Hepatocyte (in vitro differentiated cells): ENCODE measurements around the gene TGFB1. TPM values are rescaled to one million over a fixed set of nuclear protein-coding genes. Genes with fewer than 3 reads are reported as not detected.

ENCODE experiments used
- DNase-seq: peaks from one replicate; pipeline ENCODE4 v3.0.0-alpha.2; 2016; ENCODE audit warnings: low spot score
- H2AFZ ChIP-seq: fragments of 200-600 bp; sonication (generic); 2 replicates; pipeline ENCODE4 v1.6.0; 2016; ENCODE audit warnings: antibody characterized with exemption, mild to moderate bottlenecking
- H3K27ac ChIP-seq: fragments of 200-600 bp; sonication (generic); 2 replicates; pipeline ENCODE4 v1.5.1; 2016; ENCODE audit warnings: mild to moderate bottlenecking
- H3K27me3 ChIP-seq: fragments of 200-600 bp; sonication (generic); 2 replicates; pipeline ENCODE4 v1.6.1; 2016
- H3K36me3 ChIP-seq: fragments of 200-600 bp; sonication (generic); replicated peaks from 2 replicates; pipeline ENCODE4 v1.5.1; 2016; ENCODE audit warnings: low read depth; ENCODE audit not compliant: insufficient read depth
- H3K4me1 ChIP-seq: fragments of 200-600 bp; sonication (generic); 2 replicates; pipeline ENCODE4 v1.5.1; 2016; ENCODE audit warnings: mild to moderate bottlenecking, moderate library complexity; ENCODE audit not compliant: insufficient read depth
- H3K4me2 ChIP-seq: fragments of 200-600 bp; sonication (generic); 2 replicates; pipeline ENCODE4 v1.6.0; 2016
- H3K4me3 ChIP-seq: fragments of 200-600 bp; sonication (generic); 2 replicates; pipeline ENCODE4 v1.5.1; 2016; ENCODE audit warnings: mild to moderate bottlenecking
- H3K79me2 ChIP-seq: fragments of 200-600 bp; sonication (generic); 2 replicates; pipeline ENCODE4 v1.6.0; 2017; ENCODE audit warnings: mild to moderate bottlenecking
- H3K9me2 ChIP-seq: fragments of 200-600 bp; sonication (generic); replicated peaks from 2 replicates; pipeline ENCODE4 v1.6.0; 2017; ENCODE audit warnings: mild to moderate bottlenecking; ENCODE audit not compliant: insufficient read depth
- H3K9me3 ChIP-seq: fragments of 200-600 bp; sonication (generic); 2 replicates; pipeline ENCODE4 v1.5.1; 2016; ENCODE audit warnings: low read depth, mild to moderate bottlenecking
- H4K20me1 ChIP-seq: fragments of 200-600 bp; sonication (generic); 2 replicates; pipeline ENCODE4 v1.6.0; 2016; ENCODE audit warnings: mild to moderate bottlenecking; ENCODE audit not compliant: insufficient read depth, poor library complexity, severe bottlenecking
- EZH2 ChIP-seq: fragments of 200-600 bp; sonication (generic); IDR thresholded peaks from 2 replicates; pipeline ENCODE4 v1.6.1; 2016; ENCODE audit warnings: antibody characterized with exemption, mild to moderate bottlenecking, borderline replicate concordance
- EZH2phosphoT487 ChIP-seq: fragments of 200-600 bp; sonication (generic); IDR thresholded peaks from one replicate; pipeline ENCODE4 v1.6.1; 2018; ENCODE audit warnings: antibody characterized with exemption, mild to moderate bottlenecking, low read depth, moderate library complexity; ENCODE audit not compliant: unreplicated experiment, severe bottlenecking
- WGBS: methylation state at CpG from one replicate; pipeline ENCODE4 v1.1.6; 2016; ENCODE audit warnings: low lambda C conversion rate; ENCODE audit errors: missing lambda C conversion rate; 5-methylcytosine and 5-hydroxymethylcytosine counted together
- polyA plus RNA-seq: library from polyadenylated mRNA; unstranded; fragments of >200 nt; fragmentation: Nextera tagmentation; extraction: Ambion mirVana; gene quantifications from 2 replicates; pipeline ENCODE4 v1.2.1, GENCODE V29; 2016
- total RNA-seq: library from RNA; depleted of rRNA; stranded (reverse); fragments of >200 nt; gene quantifications from 2 replicates; pipeline ENCODE4 v1.2.3, GENCODE V29; 2014
- TF ChIP-seq, protein P1 (sequence below): fragments of 200-600 bp; sonication (generic); IDR thresholded peaks from 2 replicates; pipeline ENCODE4 v1.5.1; 2016; ENCODE audit warnings: antibody characterized with exemption, mild to moderate bottlenecking; ENCODE audit not compliant: poor library complexity

TGFB1 gene
- total and polyA plus RNA-seq, 2 experiments from 2014 or later, result 17.1 to 122 TPM

- H3K79me2 ChIP-seq, result peaks cover 9% of the 10 kb centered on the region
- H3K4me1 ChIP-seq, result peaks cover 29% of the 10 kb centered on the region
- no peaks in the 10 kb centered on the region for H3K9me3 ChIP-seq
- no peak overlapping the region for H3K4me2 ChIP-seq
- no peaks in the 10 kb centered on the region for H3K36me3 ChIP-seq
- H3K27me3 ChIP-seq, result no peaks in the 10 kb centered on the region
- DNase-seq, result no peak
- H2AFZ ChIP-seq, result no peak overlapping the region
- WGBS, result 92% methylated on average over 19 of the region's 19 CpGs
- H3K4me3 ChIP-seq, result no peak overlapping the region
- TF ChIP-seq, protein P1, sequence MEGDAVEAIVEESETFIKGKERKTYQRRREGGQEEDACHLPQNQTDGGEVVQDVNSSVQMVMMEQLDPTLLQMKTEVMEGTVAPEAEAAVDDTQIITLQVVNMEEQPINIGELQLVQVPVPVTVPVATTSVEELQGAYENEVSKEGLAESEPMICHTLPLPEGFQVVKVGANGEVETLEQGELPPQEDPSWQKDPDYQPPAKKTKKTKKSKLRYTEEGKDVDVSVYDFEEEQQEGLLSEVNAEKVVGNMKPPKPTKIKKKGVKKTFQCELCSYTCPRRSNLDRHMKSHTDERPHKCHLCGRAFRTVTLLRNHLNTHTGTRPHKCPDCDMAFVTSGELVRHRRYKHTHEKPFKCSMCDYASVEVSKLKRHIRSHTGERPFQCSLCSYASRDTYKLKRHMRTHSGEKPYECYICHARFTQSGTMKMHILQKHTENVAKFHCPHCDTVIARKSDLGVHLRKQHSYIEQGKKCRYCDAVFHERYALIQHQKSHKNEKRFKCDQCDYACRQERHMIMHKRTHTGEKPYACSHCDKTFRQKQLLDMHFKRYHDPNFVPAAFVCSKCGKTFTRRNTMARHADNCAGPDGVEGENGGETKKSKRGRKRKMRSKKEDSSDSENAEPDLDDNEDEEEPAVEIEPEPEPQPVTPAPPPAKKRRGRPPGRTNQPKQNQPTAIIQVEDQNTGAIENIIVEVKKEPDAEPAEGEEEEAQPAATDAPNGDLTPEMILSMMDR, result no peak
- TF ChIP-seq EZH2, result no peak
- no peak for TF ChIP-seq EZH2phosphoT487
- no peak overlapping the region for H3K27ac ChIP-seq
- no peaks in the 10 kb centered on the region for H3K9me2 ChIP-seq
- no peaks in the 10 kb centered on the region for H4K20me1 ChIP-seq
These were observed 34.8 kb downstream of the TGFB1 start for GRCh38 chr19:41318696-41319499.

GRCh38 chr19:41316306-41316920, 37.3 kb downstream of the TGFB1 start:
- H3K79me2 ChIP-seq, result peaks cover 34% of the 10 kb centered on the region
- H2AFZ ChIP-seq, result no peak overlapping the region
- peaks cover 8% of the 10 kb centered on the region for H4K20me1 ChIP-seq
- H3K4me2 ChIP-seq, result no peak overlapping the region
- WGBS, result 97% methylated on average over 23 of the region's 24 CpGs
- no peaks in the 10 kb centered on the region for H3K9me2 ChIP-seq
- peaks cover 9% of the 10 kb centered on the region for H3K4me1 ChIP-seq
- H3K27ac ChIP-seq, result no peak overlapping the region
- no peak overlapping the region for H3K4me3 ChIP-seq
- no peak for TF ChIP-seq EZH2phosphoT487
- no peak for TF ChIP-seq EZH2
- TF ChIP-seq, protein P1, result no peak
- DNase-seq, result no peak
- no peaks in the 10 kb centered on the region for H3K27me3 ChIP-seq
- H3K9me3 ChIP-seq, result no peaks in the 10 kb centered on the region
- no peaks in the 10 kb centered on the region for H3K36me3 ChIP-seq

- Histone ChIP-seq H3K79me2 (peaks cover 48% of the 10 kb centered on the region), H3K4me3 (no peak overlapping the region), H2AFZ (no peak overlapping the region), H3K36me3 (no peaks in the 10 kb centered on the region), H3K4me2 (peak overlapping the region; percentile 80), H3K27ac (peak overlapping the region; percentile 99), H4K20me1 (peaks cover 8% of the 10 kb centered on the region), H3K27me3 (no peaks in the 10 kb centered on the region), H3K4me1 (peaks cover 21% of the 10 kb centered on the region), H3K9me2 (no peaks in the 10 kb centered on the region), H3K9me3 (no peaks in the 10 kb centered on the region)
- TF ChIP-seq EZH2phosphoT487 (no peak), EZH2 (no peak)
- TF ChIP-seq, protein P1, result no peak
- DNase-seq, result no peak
- 91% methylated on average over 8 of the region's 8 CpGs for WGBS
These were observed 42.1 kb downstream of the TGFB1 start for GRCh38 chr19:41311613-41312012.
